NCI-H2029 (cell line): ENCODE data around the gene SHKBP1.
"Not testable (repeated sequence)": the region's sequence is repeated elsewhere in the genome, so short reads cannot be mapped to it uniquely, and the experiment has no call there.

ENCODE experiments used
- DNase-seq: peaks from one replicate; lab custom pipeline; 2025; lab: John Stamatoyannopoulos, UW

The SHKBP1 gene

GRCh38 chr19:40614622-40615411 lies 38.1 kb downstream of the SHKBP1 start:
- DNase-seq, result peak; percentile 66

- DNase-seq, result no peak
These were observed 39.5 kb downstream of the SHKBP1 start for GRCh38 chr19:40616178-40616577.

- no peak for DNase-seq
These were observed 40.3 kb downstream of the SHKBP1 start for GRCh38 chr19:40616941-40617340.

DNA sequence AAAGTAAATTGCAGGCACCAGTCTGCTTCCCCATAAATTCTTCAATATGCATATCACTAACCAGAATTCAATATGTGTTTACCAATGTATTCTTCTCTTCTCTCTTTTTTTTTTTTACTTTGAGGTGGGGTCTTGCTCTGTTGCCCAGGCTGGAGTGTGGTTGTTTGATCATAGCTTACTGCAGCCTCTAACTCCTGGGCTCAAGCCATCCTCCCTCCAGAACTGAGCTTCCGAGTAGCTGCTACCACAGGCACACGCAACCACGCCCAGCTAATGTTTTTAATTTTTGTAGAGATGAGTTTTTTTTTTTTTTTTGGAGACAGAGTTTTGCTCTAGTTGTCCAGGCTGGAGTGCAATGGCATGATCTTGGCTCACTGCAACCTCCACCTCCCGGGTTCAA lies 41.3 kb downstream of the SHKBP1 start:
- DNase-seq, result no peak

- DNase-seq, result no peak
These were observed 42.9 kb downstream of the SHKBP1 start for GRCh38 chr19:40619333-40620160.

- no peak for DNase-seq
These were observed 43.5 kb downstream of the SHKBP1 start for GRCh38 chr19:40620161-40620485.

DNA sequence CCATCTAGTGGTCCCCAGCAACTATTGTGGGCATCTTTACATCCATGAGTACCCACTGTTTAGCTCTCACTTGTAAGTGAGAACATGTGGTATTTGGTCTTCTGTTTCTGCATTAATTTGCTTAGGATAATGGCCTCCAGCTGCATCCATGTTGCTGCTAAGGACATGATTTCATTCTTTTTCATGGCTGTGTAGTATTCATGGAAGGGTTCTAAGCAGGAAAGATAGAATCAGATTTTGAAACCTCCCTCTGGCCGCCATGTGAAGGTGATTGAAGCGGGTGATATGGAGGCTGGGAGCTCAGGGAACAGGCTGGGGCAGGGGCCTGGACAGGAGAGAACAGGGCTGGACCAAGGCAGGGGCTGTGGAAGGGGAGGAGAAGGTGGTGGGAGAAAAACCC lies 44.6 kb downstream of the SHKBP1 start:
- DNase-seq, result no peak

DNA sequence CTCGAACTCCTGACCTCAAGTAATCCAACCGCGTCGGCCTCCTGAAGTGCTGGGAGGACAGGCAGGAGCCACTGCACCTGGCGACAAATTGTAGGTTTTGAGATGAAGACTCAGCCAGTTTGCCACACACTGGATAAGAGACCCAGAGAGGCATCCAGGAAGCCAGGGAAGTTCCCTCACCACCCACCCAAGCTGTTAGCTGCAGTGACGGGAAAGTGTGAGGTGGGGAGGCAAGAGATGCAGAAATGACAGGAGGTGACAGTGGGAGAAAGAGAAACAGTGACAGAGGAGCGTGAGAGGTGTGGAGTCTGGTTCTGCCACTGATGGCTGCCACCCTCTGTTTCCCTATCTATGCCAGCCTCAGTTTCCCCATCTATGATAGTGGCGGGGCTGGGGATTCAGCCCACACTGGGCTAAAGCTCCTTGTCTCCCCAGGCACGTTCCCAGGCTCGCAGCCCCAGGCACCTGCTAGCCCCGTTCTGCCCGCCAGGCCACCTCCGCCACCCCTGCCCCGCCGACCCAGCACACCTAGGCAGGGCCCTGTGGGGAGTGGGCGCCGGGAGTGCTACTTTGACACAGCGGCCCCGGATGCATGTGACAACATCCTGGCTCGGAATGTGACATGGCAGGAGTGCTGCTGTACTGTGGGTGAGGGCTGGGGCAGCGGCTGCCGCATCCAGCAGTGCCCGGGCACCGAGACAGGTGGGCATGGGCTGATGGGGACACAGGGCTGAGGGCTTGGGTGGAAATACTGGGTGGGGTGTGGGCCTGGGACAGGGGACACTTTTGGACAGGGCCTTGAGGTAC lies 45.5 kb downstream of the SHKBP1 start:
- DNase-seq, result no peak

DNA sequence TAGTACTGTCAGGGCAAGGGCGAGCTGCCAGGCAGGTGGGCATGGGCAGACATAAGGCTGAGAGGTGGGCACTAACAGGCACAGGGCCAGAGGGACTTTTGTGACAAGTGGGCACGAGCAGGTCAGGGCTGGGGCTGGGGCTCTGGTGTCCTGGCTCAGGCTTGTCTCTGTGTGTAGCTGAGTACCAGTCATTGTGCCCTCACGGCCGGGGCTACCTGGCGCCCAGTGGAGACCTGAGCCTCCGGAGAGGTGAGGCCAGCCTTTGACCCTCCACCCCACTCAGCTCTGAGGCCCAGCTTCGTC lies 46.1 kb downstream of the SHKBP1 start:
- DNase-seq, result no peak

DNA sequence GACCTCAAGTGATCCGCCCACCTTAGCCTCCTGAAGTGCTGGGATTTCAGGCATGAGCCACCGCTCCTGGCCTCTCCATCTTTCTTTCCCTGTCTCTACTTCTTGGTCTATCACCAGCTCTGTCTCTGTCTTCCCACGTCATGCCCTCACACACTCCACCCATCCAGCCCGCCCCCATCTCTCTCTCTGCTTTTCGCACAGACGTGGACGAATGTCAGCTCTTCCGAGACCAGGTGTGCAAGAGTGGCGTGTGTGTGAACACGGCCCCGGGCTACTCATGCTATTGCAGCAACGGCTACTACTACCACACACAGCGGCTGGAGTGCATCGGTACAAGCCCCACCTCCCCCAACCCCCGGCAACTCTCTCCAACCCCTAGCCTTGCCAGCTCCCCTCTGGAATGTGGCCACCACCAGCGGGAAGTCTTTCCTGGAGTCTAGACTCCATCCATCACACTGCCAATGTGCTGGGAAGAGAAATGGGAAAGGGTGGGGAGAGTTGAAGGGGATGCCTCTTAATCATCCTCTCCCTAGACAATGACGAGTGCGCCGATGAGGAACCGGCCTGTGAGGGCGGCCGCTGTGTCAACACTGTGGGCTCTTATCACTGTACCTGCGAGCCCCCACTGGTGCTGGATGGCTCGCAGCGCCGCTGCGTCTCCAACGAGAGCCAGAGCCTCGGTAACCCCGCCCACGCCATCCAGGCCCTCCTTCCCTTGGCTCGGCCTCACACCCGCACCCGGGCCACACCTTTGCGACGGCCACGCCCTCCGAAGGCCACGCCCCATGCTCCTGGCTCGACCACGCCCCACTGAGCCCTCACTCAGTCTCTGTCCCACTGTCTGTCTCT lies 47.0 kb downstream of the SHKBP1 start:
- peak; percentile 96 for DNase-seq

GRCh38 chr19:40624369-40625153 lies 47.9 kb downstream of the SHKBP1 start:
- DNase-seq, result not testable (repeated sequence)

- no peak for DNase-seq
These were observed 48.9 kb downstream of the SHKBP1 start for GRCh38 chr19:40625406-40626120.

DNA sequence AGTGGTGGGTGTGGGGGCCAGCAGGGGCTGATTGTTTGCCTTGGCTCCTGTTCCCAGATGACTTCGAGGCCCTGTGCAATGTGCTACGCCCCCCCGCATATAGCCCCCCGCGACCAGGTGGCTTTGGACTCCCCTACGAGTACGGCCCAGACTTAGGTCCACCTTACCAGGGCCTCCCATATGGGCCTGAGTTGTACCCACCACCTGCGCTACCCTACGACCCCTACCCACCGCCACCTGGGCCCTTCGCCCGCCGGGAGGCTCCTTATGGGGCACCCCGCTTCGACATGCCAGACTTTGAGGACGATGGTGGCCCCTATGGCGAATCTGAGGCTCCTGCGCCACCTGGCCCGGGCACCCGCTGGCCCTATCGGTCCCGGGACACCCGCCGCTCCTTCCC lies 50.2 kb downstream of the SHKBP1 start:
- no peak for DNase-seq

GRCh38 chr19:40627486-40628279 lies 51.0 kb downstream of the SHKBP1 start:
- no peak for DNase-seq

GRCh38 chr19:40629346-40629745 lies 52.7 kb downstream of the SHKBP1 start:
- no peak for DNase-seq

DNA sequence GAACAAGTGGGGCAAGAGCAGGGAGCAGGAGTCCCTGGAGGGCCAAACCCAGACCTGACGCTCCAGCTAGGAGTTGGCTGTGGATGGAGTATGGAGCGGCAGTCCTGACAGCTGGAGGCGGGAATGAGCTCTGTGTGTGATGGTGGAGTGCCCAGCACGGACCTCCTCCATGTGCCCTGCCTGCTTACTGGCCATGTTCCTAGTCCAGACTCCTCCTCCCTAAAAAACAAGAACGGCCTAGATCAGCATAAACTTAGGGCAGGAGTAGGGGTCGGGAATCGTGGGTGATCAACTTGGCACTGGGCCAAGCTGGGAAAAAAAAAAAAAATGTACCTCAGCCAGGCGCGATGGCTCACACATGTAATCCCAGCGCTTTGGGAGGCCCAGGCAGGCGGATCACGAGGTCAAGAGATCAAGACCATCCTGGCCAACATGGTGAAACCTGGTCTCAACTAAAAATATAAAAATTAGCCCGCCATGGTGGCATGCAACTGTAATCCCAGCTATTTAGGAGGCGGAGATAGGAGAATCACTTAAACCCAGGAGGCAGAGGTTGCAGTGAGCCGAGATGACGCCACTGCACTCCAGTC lies 54.0 kb downstream of the SHKBP1 start:
- DNase-seq, result no peak

DNA sequence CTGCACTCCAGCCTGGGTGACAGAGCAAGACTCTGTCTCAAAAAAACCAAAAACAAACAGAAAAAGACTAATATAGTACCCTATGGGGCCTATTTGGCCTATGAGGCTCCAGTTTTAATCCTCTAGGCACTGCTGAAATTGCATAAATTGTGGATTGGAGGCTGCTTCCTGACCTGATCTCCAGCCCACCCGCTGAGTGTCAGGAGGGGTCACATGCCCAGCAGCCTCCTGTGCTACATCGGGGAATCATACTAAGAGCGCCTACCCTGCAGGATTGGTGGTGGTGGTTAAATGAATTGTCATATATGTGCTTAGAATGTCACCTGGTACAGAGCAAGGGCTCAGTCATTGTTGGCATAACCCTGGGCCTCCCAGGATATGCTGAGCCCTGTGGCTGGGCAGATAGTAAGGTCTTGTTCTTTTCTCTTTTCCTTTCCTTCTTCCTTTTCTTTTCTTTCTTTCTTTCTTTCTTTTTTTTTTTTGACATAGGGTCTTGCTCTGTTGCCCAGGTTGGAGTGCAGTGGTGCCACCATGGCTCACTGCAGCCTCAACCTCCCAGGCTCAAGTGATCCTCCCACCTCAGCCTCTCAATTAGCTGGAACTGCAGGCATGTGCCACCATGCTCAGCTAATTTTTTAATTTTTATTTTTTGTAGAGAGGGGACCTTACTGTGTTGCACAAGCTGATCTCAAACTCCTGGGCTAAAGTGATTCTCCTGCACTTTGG lies 55.8 kb downstream of the SHKBP1 start:
- no peak for DNase-seq

- DNase-seq, result no peak
These were observed 56.5 kb downstream of the SHKBP1 start for GRCh38 chr19:40633207-40633606.

GRCh38 chr19:40638327-40638726 lies 61.7 kb downstream of the SHKBP1 start:
- no peak for DNase-seq
